Activated naive CD8-positive, alpha-beta T cell treated with anti-CD3 and anti-CD28 coated beads, Interleukin-2, amount 10 ng/mL, durations not matched to agents 7 days and 5 days (primary cell): ENCODE measurements around the gene SHFL. TPM values are rescaled to one million over a fixed set of nuclear protein-coding genes. Genes with fewer than 3 reads are reported as not detected.

Source experiments
- ATAC-seq: fragments of 150-1000 bp; cut with Tn5 transposase; one replicate; pipeline ENCODE4 v1.10.0; 2021; ENCODE audit warnings: low read depth, moderate library complexity
- POLR2A ChIA-PET: fragments of 350-600 bp; sonication (Branson Sonifier 250); formaldehyde crosslinking; loops from one replicate; lab custom pipeline; 2021; ENCODE audit warnings: antibody characterized with exemption; lab: Charles Lee
- DNase-seq: peaks from one replicate; pipeline ENCODE4 v3.0.0; 2021
- H3K27ac Mint-ChIP-seq: one replicate; pipeline ENCODE4 v1.8.0; 2022; ENCODE audit warnings: mild to moderate bottlenecking, mixed read lengths
- H3K27me3 Mint-ChIP-seq: one replicate; pipeline ENCODE4 v1.8.0; 2022; ENCODE audit warnings: mild to moderate bottlenecking, moderate library complexity, mixed read lengths
- H3K36me3 Mint-ChIP-seq: one replicate; pipeline ENCODE4 v1.8.0; 2021; ENCODE audit warnings: mild to moderate bottlenecking, mixed read lengths
- H3K4me1 Mint-ChIP-seq: one replicate; pipeline ENCODE4 v1.8.0; 2021; ENCODE audit warnings: mixed read lengths
- H3K4me3 Mint-ChIP-seq: one replicate; pipeline ENCODE4 v1.8.0; 2022; ENCODE audit warnings: mild to moderate bottlenecking, moderate library complexity, mixed read lengths
- H3K9me3 Mint-ChIP-seq: one replicate; pipeline ENCODE4 v1.8.0; 2021; ENCODE audit warnings: mixed read lengths
- total RNA-seq, 2 experiments: library from RNA; stranded (reverse); gene quantifications; one replicate each; pipeline ENCODE4 v1.2.3, GENCODE V29; 2021

The SHFL gene
- total RNA-seq, 2 experiments from 2014 or later, result 118 to 126 TPM

GRCh38 chr19:10113964-10114650, 28.0 kb downstream of the SHFL start:
- no peaks in the 10 kb centered on the region for H3K9me3 Mint-ChIP-seq
- no peak for ATAC-seq
- H3K27ac Mint-ChIP-seq, result peak overlapping the region; percentile 54
- H3K4me1 Mint-ChIP-seq, result peaks cover 30% of the 10 kb centered on the region
- H3K4me3 Mint-ChIP-seq, result no peak overlapping the region
- peak; percentile 37 for DNase-seq
- H3K27me3 Mint-ChIP-seq, result no peaks in the 10 kb centered on the region
- peaks cover 23% of the 10 kb centered on the region for H3K36me3 Mint-ChIP-seq
- POLR2A ChIA-PET, result interaction anchor here (0.6 to 7.5 kb wide), 7 partner anchors 10 to 38 kb away, joined by 3 to 79 read pairs (median 4); partner anchors contain the start of genes ANGPTL6, PPAN and SHFL

- Mint-ChIP-seq H3K9me3 (no peaks in the 10 kb centered on the region), H3K4me1 (peaks cover 30% of the 10 kb centered on the region), H3K27ac (no peak overlapping the region), H3K4me3 (no peak overlapping the region), H3K27me3 (no peaks in the 10 kb centered on the region), H3K36me3 (peaks cover 17% of the 10 kb centered on the region)
- ATAC-seq (no peak), DNase-seq (no peak)
- POLR2A ChIA-PET, result interaction anchor here (0.6 to 7.5 kb wide), 5 partner anchors 9 to 74 kb away, joined by 3 to 79 read pairs (median 5); partner anchors contain the start of genes ANGPTL6 and PPAN
These were observed 28.7 kb downstream of the SHFL start for GRCh38 chr19:10114651-10115391.

- ATAC-seq (no peak), DNase-seq (no peak)
- POLR2A ChIA-PET, result interaction anchor here (0.6 to 7.5 kb wide), 4 partner anchors 11 to 73 kb away, joined by 3 to 79 read pairs (median 41); partner anchors contain the start of genes ANGPTL6 and PPAN
- Mint-ChIP-seq H3K27me3 (no peaks in the 10 kb centered on the region), H3K27ac (peak overlapping the region; percentile 54), H3K4me1 (peaks cover 26% of the 10 kb centered on the region), H3K36me3 (peaks cover 14% of the 10 kb centered on the region), H3K9me3 (no peaks in the 10 kb centered on the region), H3K4me3 (no peak overlapping the region)
These were observed 29.4 kb downstream of the SHFL start for GRCh38 chr19:10115392-10116084.

GRCh38 chr19:10116085-10116865, 30.2 kb downstream of the SHFL start:
- POLR2A ChIA-PET, result interaction anchor here (1.1 to 7.5 kb wide), 5 partner anchors 8 to 20 kb away, joined by 3 to 79 read pairs (median 9); partner anchors contain the start of genes ANGPTL6 and PPAN
- Mint-ChIP-seq H3K4me1 (peaks cover 22% of the 10 kb centered on the region), H3K27me3 (no peaks in the 10 kb centered on the region), H3K36me3 (peaks cover 10% of the 10 kb centered on the region), H3K27ac (peak overlapping the region; percentile 54), H3K4me3 (no peak overlapping the region), H3K9me3 (no peaks in the 10 kb centered on the region)
- no peak for ATAC-seq
- no peak for DNase-seq

- no peaks in the 10 kb centered on the region for H3K27me3 Mint-ChIP-seq
- POLR2A ChIA-PET, result interaction anchor here (0.6 to 7.5 kb wide), 6 partner anchors 9 to 813 kb away, joined by 3 to 79 read pairs (median 6); partner anchors contain the start of genes ANGPTL6 and PPAN
- no peak overlapping the region for H3K4me3 Mint-ChIP-seq
- ATAC-seq (no peak), DNase-seq (no peak)
- H3K27ac Mint-ChIP-seq, result no peak overlapping the region
- peaks cover 5% of the 10 kb centered on the region for H3K36me3 Mint-ChIP-seq
- peaks cover 14% of the 10 kb centered on the region for H3K4me1 Mint-ChIP-seq
- no peaks in the 10 kb centered on the region for H3K9me3 Mint-ChIP-seq
These were observed 30.9 kb downstream of the SHFL start for GRCh38 chr19:10116866-10117616.

- no peak for ATAC-seq
- peak overlapping the region; percentile 90 for H3K27ac Mint-ChIP-seq
- H3K27me3 Mint-ChIP-seq, result no peaks in the 10 kb centered on the region
- DNase-seq, result no peak
- H3K4me3 Mint-ChIP-seq, result peak overlapping the region; percentile 93
- peaks cover 3% of the 10 kb centered on the region for H3K4me1 Mint-ChIP-seq
- H3K9me3 Mint-ChIP-seq, result no peaks in the 10 kb centered on the region
- POLR2A ChIA-PET, result interaction anchor here (0.6 to 2.2 kb wide), 7 partner anchors 10 to 131 kb away, joined by 3 to 6 read pairs (median 4); partner anchors contain the start of gene PPAN
- H3K36me3 Mint-ChIP-seq, result peaks cover 3% of the 10 kb centered on the region
These were observed 32.8 kb downstream of the SHFL start for GRCh38 chr19:10118960-10119359.

- Mint-ChIP-seq H3K36me3 (peaks cover 6% of the 10 kb centered on the region), H3K27ac (no peak overlapping the region), H3K9me3 (no peaks in the 10 kb centered on the region), H3K4me1 (peaks cover 6% of the 10 kb centered on the region), H3K4me3 (no peak overlapping the region), H3K27me3 (no peaks in the 10 kb centered on the region)
- DNase-seq (no peak), ATAC-seq (no peak)
- POLR2A ChIA-PET, result interaction anchor here (0.7 to 2.2 kb wide), 5 partner anchors 14 to 330 kb away, joined by 3 to 7 read pairs (median 4); partner anchors contain the start of gene PPAN
These were observed 34.5 kb downstream of the SHFL start for GRCh38 chr19:10120538-10121189.

- H3K4me3 Mint-ChIP-seq, result no peak overlapping the region
- H3K36me3 Mint-ChIP-seq, result peaks cover 3% of the 10 kb centered on the region
- POLR2A ChIA-PET, result interaction anchor here (0.6 to 1.3 kb wide), 4 partner anchors 18 to 284 kb away, joined by 3 to 4 read pairs (median 4); no protein-coding TSS in a partner anchor
- peaks cover 6% of the 10 kb centered on the region for H3K4me1 Mint-ChIP-seq
- H3K27ac Mint-ChIP-seq, result no peak overlapping the region
- H3K27me3 Mint-ChIP-seq, result no peaks in the 10 kb centered on the region
- DNase-seq (no peak), ATAC-seq (no peak)
- H3K9me3 Mint-ChIP-seq, result no peaks in the 10 kb centered on the region
These were observed 35.9 kb downstream of the SHFL start for GRCh38 chr19:10122045-10122444.

GRCh38 chr19:10124429-10124828, 38.3 kb downstream of the SHFL start:
- peaks cover 2% of the 10 kb centered on the region for H3K4me1 Mint-ChIP-seq
- POLR2A ChIA-PET, result interaction anchor here (0.9 kb wide), 1 partner anchor 10 kb away, joined by 5 read pairs; no protein-coding TSS in a partner anchor
- H3K27me3 Mint-ChIP-seq, result no peaks in the 10 kb centered on the region
- no peak overlapping the region for H3K27ac Mint-ChIP-seq
- ATAC-seq (no peak), DNase-seq (no peak)
- H3K9me3 Mint-ChIP-seq, result no peaks in the 10 kb centered on the region
- no peak overlapping the region for H3K4me3 Mint-ChIP-seq
- peaks cover 9% of the 10 kb centered on the region for H3K36me3 Mint-ChIP-seq

GRCh38 chr19:10126213-10126639, 40.1 kb downstream of the SHFL start:
- Mint-ChIP-seq H3K27me3 (no peaks in the 10 kb centered on the region), H3K4me3 (no peak overlapping the region), H3K27ac (no peak overlapping the region), H3K36me3 (peaks cover 14% of the 10 kb centered on the region), H3K4me1 (peaks cover 4% of the 10 kb centered on the region), H3K9me3 (no peaks in the 10 kb centered on the region)
- DNase-seq (no peak), ATAC-seq (no peak)
- POLR2A ChIA-PET, result no interaction called here

- H3K36me3 Mint-ChIP-seq, result peaks cover 25% of the 10 kb centered on the region
- ATAC-seq (no peak), DNase-seq (no peak)
- H3K27me3 Mint-ChIP-seq, result no peaks in the 10 kb centered on the region
- no peak overlapping the region for H3K27ac Mint-ChIP-seq
- H3K4me3 Mint-ChIP-seq, result no peak overlapping the region
- H3K4me1 Mint-ChIP-seq, result peaks cover 3% of the 10 kb centered on the region
- POLR2A ChIA-PET, result interaction anchor here (0.5 to 1.3 kb wide), 4 partner anchors 10 to 255 kb away, joined by 3 to 6 read pairs (median 3); no protein-coding TSS in a partner anchor
- H3K9me3 Mint-ChIP-seq, result no peaks in the 10 kb centered on the region
These were observed 46.8 kb downstream of the SHFL start for GRCh38 chr19:10132905-10133304.
